ENCODE results near the gene CYP4B1.

CYP4B1 gene

DNA sequence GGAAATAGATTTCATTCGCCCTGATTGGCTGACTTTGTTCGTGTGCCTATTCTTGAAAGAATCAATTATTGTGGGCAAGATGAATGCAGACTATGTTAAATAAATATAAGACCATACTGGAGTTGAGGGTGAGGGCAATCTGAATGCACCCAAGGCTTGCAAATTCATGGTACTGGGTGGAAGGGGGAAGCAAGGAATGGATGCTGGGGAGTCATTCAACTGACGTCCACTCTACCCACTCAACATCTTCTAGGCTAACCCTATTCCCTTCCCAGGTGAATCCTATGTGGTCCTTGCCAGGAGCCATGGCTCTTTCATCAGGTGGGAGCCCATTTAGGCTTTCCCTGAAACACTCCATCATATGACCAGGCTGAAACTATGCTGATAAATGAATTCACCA lies 5.7 kb upstream of the CYP4B1 start:
- no peak for DNase-seq (ENCODE audit: low spot score)
- TF ChIP-seq, protein P1, sequence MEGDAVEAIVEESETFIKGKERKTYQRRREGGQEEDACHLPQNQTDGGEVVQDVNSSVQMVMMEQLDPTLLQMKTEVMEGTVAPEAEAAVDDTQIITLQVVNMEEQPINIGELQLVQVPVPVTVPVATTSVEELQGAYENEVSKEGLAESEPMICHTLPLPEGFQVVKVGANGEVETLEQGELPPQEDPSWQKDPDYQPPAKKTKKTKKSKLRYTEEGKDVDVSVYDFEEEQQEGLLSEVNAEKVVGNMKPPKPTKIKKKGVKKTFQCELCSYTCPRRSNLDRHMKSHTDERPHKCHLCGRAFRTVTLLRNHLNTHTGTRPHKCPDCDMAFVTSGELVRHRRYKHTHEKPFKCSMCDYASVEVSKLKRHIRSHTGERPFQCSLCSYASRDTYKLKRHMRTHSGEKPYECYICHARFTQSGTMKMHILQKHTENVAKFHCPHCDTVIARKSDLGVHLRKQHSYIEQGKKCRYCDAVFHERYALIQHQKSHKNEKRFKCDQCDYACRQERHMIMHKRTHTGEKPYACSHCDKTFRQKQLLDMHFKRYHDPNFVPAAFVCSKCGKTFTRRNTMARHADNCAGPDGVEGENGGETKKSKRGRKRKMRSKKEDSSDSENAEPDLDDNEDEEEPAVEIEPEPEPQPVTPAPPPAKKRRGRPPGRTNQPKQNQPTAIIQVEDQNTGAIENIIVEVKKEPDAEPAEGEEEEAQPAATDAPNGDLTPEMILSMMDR (IDR thresholded peaks at IDR 0.05) = no peak
- Histone ChIP-seq H3K27ac (no peak overlapping the region), H3K4me3 (no peak overlapping the region)

DNA sequence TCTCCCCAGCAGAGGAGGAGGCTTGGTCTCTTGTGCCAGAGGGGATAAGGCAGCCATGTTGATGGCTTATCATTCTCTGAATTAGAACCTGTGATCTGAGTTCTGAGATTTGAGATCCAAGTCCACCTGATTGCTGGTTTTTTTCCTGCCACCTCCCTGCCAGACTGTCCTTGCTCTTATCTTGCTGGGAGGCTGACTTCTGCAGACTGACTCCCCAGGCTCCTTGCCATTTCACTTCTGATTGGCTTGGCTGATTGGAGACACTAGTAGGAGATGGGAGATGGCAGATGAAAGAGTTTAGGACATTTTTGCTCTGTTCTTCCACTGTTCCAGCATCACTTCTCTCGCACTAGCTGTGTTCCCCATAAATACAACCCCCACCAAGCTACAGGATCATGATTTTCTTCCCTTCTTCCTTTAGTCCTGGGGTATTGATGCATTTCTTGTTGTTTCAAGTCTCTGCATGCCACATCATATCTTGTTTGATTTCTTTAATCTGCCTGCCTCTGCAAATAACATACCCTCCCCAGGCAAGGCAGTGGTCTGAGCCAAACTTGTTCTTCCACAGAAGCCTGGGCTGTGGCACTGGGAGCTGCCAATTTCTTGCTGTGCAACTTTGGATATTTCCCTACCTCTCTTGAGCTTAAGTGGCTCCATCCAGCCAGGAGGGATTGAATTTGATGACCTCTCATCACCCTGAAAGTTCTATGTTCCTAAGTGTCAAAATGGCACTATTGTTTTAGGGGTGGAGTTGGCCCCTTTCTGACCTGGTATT lies 963 bp upstream of the CYP4B1 start:
- Histone ChIP-seq H3K27ac (no peak overlapping the region), H3K4me3 (no peak overlapping the region)
- DNase-seq (ENCODE audit: low spot score) = no peak
- TF ChIP-seq, protein P1 (IDR thresholded peaks at IDR 0.05) = no peak

DNA sequence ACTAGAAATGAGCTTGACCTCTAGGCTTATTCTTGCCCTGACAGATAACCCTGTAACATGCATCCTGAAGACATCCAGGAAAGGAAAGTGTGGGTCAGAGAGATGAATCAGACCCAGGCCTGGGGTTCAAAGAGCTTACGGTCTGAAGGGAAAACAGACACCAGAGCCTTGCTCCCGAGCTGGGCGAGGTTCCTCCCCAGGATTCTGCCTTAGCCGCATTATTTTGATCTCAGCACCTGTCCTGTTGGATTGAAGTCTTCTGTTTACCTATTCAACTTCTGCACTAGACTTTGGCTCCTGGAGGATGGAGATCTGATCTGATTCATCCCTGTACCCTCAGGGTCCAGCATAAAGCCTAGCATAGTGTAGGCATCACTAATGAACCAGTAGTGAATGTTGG lies 1.9 kb downstream of the CYP4B1 start:
- peak overlapping the region in 1 of 2 donors; percentile 38 for H3K27ac ChIP-seq
- no peak for DNase-seq (ENCODE audit: low spot score)
- peak overlapping the region; percentile 61 for H3K4me3 ChIP-seq
- TF ChIP-seq, protein P1 (IDR thresholded peaks at IDR 0.05) = no peak

DNA sequence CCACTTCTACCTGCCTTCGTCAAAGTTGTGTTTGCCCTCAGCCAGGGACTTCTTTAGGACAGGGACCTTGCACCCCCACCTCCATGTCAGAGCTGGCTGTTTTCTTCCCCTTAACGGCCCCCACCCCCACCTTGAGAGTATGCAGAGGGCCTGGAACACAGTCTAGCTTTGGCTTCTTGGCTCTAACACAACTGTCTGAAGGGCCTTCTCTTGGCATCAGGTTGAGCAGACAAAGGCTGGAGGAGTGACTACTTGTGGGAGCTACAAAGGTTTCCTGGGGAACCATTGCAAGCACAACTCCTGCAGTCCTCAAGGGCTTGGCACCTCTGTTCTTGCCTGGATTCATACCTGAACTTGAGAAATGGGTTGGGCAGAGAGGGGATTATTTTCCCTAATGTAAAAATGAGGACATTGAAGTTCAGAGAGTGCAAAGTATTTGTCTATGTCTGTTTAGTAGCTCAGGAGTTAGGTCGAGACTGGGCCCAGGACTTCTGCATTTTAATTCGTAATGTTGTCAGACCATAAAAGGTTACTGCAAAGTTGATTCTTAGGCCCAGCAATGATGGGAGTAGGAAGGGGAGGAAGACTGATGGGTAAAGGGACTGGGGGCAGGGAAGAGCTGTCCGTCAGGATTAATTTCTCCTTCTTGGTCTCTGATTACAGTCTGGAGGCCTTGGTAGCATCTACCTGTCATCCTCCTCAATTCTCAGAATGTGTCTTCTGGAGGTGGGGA lies 2.6 kb downstream of the CYP4B1 start:
- peak overlapping the region in 1 of 2 donors; percentile 38 for H3K27ac ChIP-seq
- no peak for DNase-seq (ENCODE audit: low spot score)

DNA sequence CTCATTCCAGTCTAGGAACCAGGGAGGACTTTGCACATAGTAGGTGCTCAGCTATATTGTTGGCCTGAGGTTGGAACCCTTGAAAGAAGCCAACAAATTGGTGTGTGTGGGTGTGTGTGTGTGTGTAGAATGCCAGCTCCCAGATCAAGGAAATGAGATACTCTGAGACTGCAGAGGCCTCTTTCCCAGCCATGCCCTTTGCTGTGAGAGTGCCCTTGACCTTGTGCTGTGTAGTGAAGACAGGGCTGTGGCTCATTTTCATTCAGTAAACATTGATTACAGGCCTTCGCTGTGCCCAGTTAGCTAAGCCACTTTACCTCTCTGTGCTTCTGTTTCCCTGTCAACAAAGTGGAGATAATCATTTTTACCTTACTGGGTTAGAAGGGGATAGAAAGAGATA lies 3.2 kb downstream of the CYP4B1 start:
- TF ChIP-seq, protein P1 (IDR thresholded peaks at IDR 0.05) = no peak
- DNase-seq (ENCODE audit: low spot score) = no peak
- H3K27ac ChIP-seq = peak overlapping the region in 1 of 2 donors; percentile 38
- peak overlapping the region; percentile 61 for H3K4me3 ChIP-seq

More for the DNA sequence above, 2.6 kb downstream of the CYP4B1 start:
- TF ChIP-seq, protein P1 (IDR thresholded peaks at IDR 0.05) = no peak
- peak overlapping the region; percentile 61 for H3K4me3 ChIP-seq

DNA sequence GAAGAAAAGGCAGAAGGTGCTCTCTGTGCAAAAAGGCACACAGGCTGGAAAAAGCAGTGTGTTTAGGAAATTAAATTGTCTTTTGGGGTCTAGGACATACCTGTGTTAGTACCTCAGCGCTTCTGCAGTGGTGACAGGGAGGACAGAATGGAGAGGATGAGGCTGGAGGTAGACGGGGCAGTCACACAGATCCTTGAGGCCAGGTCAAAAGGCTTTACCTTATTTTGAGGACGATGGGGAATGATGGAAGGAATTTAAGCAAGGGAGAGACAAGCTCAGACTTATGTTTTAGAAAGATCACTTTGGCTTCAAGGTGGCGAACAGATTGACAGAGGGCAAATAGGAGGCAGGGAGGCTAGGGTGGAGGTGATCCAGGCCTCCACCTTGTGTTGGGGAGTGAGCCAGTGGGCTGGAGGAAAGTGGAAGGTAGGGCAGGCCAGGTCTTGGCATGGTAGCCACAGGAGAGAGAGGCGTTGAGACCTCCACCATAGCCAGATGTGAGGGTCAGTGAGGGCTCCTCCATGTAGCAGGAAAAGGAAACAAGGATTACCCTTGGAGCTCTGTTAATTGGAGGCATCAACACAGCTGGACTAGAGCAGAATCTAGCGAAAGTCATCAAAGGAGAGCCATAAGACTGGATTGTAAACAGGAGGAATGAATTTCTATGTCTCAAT lies 4.2 kb downstream of the CYP4B1 start:
- Histone ChIP-seq H3K4me3 (peak overlapping the region; percentile 61), H3K27ac (peak overlapping the region in 1 of 2 donors; percentile 87)
- TF ChIP-seq, protein P1 (IDR thresholded peaks at IDR 0.05) = no peak
- DNase-seq (ENCODE audit: low spot score) = no peak

Measured in coronary artery (tissue), 2 donors.